ENCODE results near the gene ATP10A. TPM values are rescaled to one million over a fixed set of nuclear protein-coding genes. Genes with fewer than 3 reads are reported as not detected.

Gene ATP10A
- total and polyA plus RNA-seq, 9 of the 15 experiments (the other 6 are each of a cell fraction or from before 2014, with no cell fraction given): 0.09 TPM; not detected in 8

DNA sequence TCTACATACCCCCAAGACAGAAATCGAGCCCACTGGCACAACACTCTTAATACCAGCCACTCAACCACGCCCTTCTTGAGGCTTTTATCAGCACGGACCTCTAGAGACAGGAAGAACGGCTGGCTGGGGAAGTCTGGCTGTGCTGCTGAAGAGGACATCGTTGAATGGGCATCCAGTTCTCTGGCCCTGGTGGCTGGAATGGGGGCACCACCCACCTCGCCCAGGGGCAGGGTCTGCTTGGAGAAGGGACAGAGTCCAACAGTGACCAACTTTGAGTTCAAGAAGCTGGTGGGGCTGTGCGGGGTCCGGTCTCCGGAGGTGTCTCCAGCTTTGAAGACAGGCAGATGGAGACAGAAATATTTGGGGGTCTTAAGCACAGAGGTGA is 77.5 kb downstream of the ATP10A start:
- WGBS (ENCODE audit: insufficient coverage, low coverage, missing lambda C conversion rate): 20% methylated on average over 8 of the region's 9 CpGs
- intact Hi-C loops (cut with micrococcal nuclease) (no loop called here), in situ Hi-C loops (cut with MboI) (no loop called here)
- Histone ChIP-seq H3K4me3 (no peak overlapping the region), H3K36me3 (ENCODE audit: control insufficient read depth, insufficient read depth, low read length) (no peaks in the 10 kb centered on the region), H3K9me3 (replicated peaks; ENCODE audit: control insufficient read depth, insufficient read depth, low read depth, low read length) (no peaks in the 10 kb centered on the region), H3K4me2 (ENCODE audit: insufficient read depth, low read length) (no peak overlapping the region), H2AFZ (ENCODE audit: low read depth, low read length) (peak overlapping the region; percentile 18; the same call in 1 of the 2 replicates), H3K27ac (ENCODE audit: extremely low read depth, low read depth, low read length) (no peak overlapping the region), H4K20me1 (replicated peaks; ENCODE audit: control insufficient read depth, insufficient read depth, low read length) (no peaks in the 10 kb centered on the region), H3K9me1 (ENCODE audit: control insufficient read depth, insufficient read depth, low read length) (no peaks in the 10 kb centered on the region), H3K79me2 (ENCODE audit: control insufficient read depth, insufficient read depth, low read length) (no peaks in the 10 kb centered on the region), H3K27me3 (ENCODE audit: control insufficient read depth in 2 of 2, insufficient read depth in 2 of 2, low read length in 2 of 2) (peaks cover 0 to 8% of the 10 kb centered on the region in 2 experiments; a peak in 2 of 5 replicates), H3K9ac (ENCODE audit: insufficient read depth in 1 of 2, low read depth in 2 of 2, low read length in 2 of 2) (no peak overlapping the region), H3K4me1 (replicated peaks in 1 of 2; ENCODE audit: control insufficient read depth in 2 of 2, insufficient read depth in 2 of 2, low read length in 2 of 2) (peaks cover 8 to 11% of the 10 kb centered on the region in 2 experiments; a peak in 3 of 5 replicates)
- FAIRE-seq: no peak
- ChIA-PET POLR2A (no interaction called here), CTCF (ENCODE audit: low intra/inter-chr PET ratio) (no interaction called here)
- peak; percentile 51; the same call in 1 of the 3 replicates for ATAC-seq
- TF ChIP-seq FOXK1 (CRISPR knock-in tag; IDR thresholded peaks at IDR 0.05; ENCODE audit: borderline replicate concordance) (no peak), GATA2 (CRISPR knock-in tag; IDR thresholded peaks at IDR 0.05) (no peak), OTX1 (CRISPR knock-in tag; IDR thresholded peaks at IDR 0.05) (no peak), ZSCAN32 (CRISPR knock-in tag; IDR thresholded peaks at IDR 0.05) (no peak), ZNF121 (CRISPR knock-in tag; conservative IDR thresholded peaks at IDR 0.05) (no peak), HMG20B (CRISPR knock-in tag; IDR thresholded peaks at IDR 0.05) (no peak)
- TF ChIP-seq, protein P1, sequence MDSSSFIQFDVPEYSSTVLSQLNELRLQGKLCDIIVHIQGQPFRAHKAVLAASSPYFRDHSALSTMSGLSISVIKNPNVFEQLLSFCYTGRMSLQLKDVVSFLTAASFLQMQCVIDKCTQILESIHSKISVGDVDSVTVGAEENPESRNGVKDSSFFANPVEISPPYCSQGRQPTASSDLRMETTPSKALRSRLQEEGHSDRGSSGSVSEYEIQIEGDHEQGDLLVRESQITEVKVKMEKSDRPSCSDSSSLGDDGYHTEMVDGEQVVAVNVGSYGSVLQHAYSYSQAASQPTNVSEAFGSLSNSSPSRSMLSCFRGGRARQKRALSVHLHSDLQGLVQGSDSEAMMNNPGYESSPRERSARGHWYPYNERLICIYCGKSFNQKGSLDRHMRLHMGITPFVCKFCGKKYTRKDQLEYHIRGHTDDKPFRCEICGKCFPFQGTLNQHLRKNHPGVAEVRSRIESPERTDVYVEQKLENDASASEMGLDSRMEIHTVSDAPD (CRISPR knock-in tag; IDR thresholded peaks at IDR 0.05): no peak
- no TSS peak for BruUV-seq (replicated peaks)
- DNase-seq (ENCODE audit: extremely low read depth in 1 of 4, low spot score in 3 of 4): no peak
